Measurements from ENCODE around the gene SPACA6. TPM values are rescaled to one million over a fixed set of nuclear protein-coding genes. Genes with fewer than 3 reads are reported as not detected.

SPACA6 gene
- total and polyA plus RNA-seq, 9 of the 15 experiments (the other 6 are each of a cell fraction or from before 2014, with no cell fraction given): 1.3 to 17.3 (median 6.2) TPM

DNA sequence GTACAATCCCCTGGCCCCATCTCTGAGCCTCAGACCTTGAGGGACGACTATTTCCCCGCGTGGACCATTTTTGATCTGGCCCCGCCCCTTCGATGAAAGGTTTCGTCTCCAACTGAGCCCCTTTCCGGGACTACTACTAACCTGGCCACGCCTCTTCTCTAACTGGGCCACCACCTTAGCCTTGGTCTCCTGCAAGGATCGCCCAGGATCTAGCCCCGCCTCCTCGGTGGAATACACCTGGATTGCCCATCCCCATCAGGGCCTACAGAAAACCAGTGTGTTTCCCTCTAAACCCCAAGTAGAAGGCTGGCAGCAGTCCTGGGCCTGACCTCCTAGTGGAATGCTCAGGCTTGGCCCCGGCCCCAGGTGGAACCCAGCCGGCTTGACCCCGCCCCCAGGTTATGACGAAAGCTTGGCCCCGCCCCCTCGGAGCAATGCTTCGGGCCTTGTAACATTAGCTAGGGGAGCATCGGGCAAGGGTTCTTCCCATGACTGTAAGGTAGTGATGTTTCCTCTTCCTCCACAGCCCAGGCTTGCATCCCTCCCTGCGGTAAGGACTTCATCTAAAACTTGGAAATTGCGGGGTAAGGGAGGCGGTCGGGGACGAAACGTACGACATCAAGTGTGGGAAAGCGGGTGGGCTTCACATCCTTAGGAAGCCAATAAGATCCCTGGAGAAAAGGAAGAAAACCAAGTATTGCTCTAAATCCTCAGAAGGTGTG lies 9.1 kb downstream of the SPACA6 start (continued):
- TF ChIP-seq, protein P1, sequence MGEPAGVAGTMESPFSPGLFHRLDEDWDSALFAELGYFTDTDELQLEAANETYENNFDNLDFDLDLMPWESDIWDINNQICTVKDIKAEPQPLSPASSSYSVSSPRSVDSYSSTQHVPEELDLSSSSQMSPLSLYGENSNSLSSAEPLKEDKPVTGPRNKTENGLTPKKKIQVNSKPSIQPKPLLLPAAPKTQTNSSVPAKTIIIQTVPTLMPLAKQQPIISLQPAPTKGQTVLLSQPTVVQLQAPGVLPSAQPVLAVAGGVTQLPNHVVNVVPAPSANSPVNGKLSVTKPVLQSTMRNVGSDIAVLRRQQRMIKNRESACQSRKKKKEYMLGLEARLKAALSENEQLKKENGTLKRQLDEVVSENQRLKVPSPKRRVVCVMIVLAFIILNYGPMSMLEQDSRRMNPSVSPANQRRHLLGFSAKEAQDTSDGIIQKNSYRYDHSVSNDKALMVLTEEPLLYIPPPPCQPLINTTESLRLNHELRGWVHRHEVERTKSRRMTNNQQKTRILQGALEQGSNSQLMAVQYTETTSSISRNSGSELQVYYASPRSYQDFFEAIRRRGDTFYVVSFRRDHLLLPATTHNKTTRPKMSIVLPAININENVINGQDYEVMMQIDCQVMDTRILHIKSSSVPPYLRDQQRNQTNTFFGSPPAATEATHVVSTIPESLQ (CRISPR knock-in tag; IDR thresholded peaks at IDR 0.05): 0 out of 2 replicates have a peak, but pooled peaks have one; percentile 18
- TF ChIP-seq GTF2F1 (IDR thresholded peaks at IDR 0.05; ENCODE audit: low read depth, low read length): no peak
- peak in 1 of 2 experiments; percentile 15; a peak in 1 of 4 replicates for TF ChIP-seq MAZ (CRISPR knock-in tag; conservative IDR thresholded peaks at IDR 0.05 in 1 of 2, IDR thresholded peaks at IDR 0.05 in 1 of 2)
- TF ChIP-seq ZNF23 (CRISPR knock-in tag; IDR thresholded peaks at IDR 0.05): no peak
- peak; percentile 52; the same call in 1 of the 2 replicates for TF ChIP-seq KAT7 (CRISPR knock-in tag; IDR thresholded peaks at IDR 0.05; ENCODE audit: borderline replicate concordance)
- no peak for TF ChIP-seq TSC22D4 (tag; IDR thresholded peaks at IDR 0.05)
- no peak for TF ChIP-seq ZNF830 (CRISPR knock-in tag; IDR thresholded peaks at IDR 0.05)
- TF ChIP-seq NCOA1 (IDR thresholded peaks at IDR 0.05; ENCODE audit: low read depth): no peak
- no peak for TF ChIP-seq NFE2 (IDR thresholded peaks at IDR 0.05; ENCODE audit: low read depth)
- TF ChIP-seq RBM25 (IDR thresholded peaks at IDR 0.05; ENCODE audit: low read depth, low read length, severe bottlenecking): no peak
- no peak for TF ChIP-seq SMARCA5 (IDR thresholded peaks at IDR 0.05)
- TF ChIP-seq HDAC2 (IDR thresholded peaks at IDR 0.05): no peak
- TF ChIP-seq ETV1 (tag; conservative IDR thresholded peaks at IDR 0.05; ENCODE audit: low read depth): no peak
- no peak for TF ChIP-seq SRF (CRISPR knock-in tag; IDR thresholded peaks at IDR 0.05)
- TF ChIP-seq MAFF (IDR thresholded peaks at IDR 0.05; ENCODE audit: low read length): no peak
- no peak for TF ChIP-seq JUNB (CRISPR knock-in tag; conservative IDR thresholded peaks at IDR 0.05)
- no peak for TF ChIP-seq HCFC1 (IDR thresholded peaks at IDR 0.05; ENCODE audit: low read depth, low read length)
- peak; percentile 48; the same call in 1 of the 2 replicates for TF ChIP-seq POLR2AphosphoS2 (IDR thresholded peaks at IDR 0.05; ENCODE audit: low read length)
- TF ChIP-seq TAF1 (IDR thresholded peaks at IDR 0.05; ENCODE audit: control insufficient read depth, extremely low read depth, insufficient read depth, low read length, severe bottlenecking): peak; percentile 27
- TF ChIP-seq PHF21A (IDR thresholded peaks at IDR 0.05; ENCODE audit: borderline replicate concordance, low read depth): no peak
- no peak for TF ChIP-seq TCFL5 (CRISPR knock-in tag; conservative IDR thresholded peaks at IDR 0.05)
- TF ChIP-seq SAFB2 (IDR thresholded peaks at IDR 0.05; ENCODE audit: borderline replicate concordance, low read depth, low read length, severe bottlenecking): no peak
- no peak; a peak in 1 of 4 replicates for TF ChIP-seq SIN3A (IDR thresholded peaks at IDR 0.05; ENCODE audit: borderline replicate concordance in 2 of 2, control insufficient read depth in 1 of 2, low read depth in 2 of 2, low read length in 2 of 2)
- TF ChIP-seq CXXC5 (CRISPR knock-in tag; IDR thresholded peaks at IDR 0.05): no peak; the same call in 1 of the 2 replicates
- TF ChIP-seq CCNT2 (IDR thresholded peaks at IDR 0.05; ENCODE audit: borderline replicate concordance, extremely low read depth, insufficient read length, low read depth, low read length): no peak
- peak; percentile 6 for TF ChIP-seq KDM5B (IDR thresholded peaks at IDR 0.05; ENCODE audit: insufficient replicate concordance, low read depth, low read length)
- no peak for TF ChIP-seq ASH1L (IDR thresholded peaks at IDR 0.05; ENCODE audit: borderline replicate concordance, low read depth, partially characterized antibody)
